Stimulated activated CD4-positive, alpha-beta T cell treated with anti-CD3 and anti-CD28 coated beads, Interleukin-12 subunit alpha, Interleukin-12 subunit beta, amount 100 ng/mL, for 4 hours (primary cell): ENCODE results near the gene ITIH1.

ENCODE experiments used
- DNase-seq: peaks from one replicate; pipeline ENCODE4 v3.0.0-alpha.2; 2020

ITIH1 gene

DNA sequence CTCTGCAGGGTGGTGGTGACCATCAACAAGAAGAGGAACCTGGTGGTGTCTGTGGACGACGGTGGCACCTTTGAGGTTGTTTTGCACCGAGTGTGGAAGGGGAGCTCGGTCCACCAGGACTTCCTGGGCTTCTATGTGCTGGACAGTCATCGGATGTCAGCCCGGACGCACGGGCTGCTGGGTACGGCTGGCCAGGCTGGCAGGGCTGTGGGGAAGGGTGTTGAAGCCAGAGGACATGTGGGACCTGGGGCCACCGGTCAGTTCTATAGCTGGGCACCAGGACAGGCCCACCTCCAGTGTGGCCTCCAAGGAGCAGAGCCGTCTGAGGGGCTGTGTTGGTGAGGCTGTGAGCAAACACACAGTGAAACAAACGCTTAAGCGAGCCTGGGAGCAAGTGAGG lies 13.3 kb downstream of the ITIH1 start:
- no peak for DNase-seq

DNA sequence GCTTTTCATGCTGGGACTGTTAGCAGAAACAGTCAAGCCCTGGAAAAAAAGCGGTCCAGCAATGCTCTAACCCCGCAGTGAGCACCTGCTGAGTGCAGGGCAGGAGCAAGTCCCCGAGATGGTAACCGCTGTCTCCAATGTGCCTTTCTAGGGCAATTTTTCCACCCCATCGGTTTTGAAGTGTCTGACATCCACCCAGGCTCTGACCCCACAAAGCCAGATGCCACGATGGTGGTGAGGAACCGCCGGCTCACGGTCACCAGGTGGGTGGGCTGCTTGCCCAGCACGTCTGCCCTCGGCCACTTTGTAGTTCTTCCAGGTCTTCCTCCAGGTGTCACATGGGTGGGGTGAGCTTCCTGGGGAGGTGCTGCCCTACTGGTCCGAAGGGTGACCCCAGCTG lies 14.0 kb downstream of the ITIH1 start:
- no peak for DNase-seq

DNA sequence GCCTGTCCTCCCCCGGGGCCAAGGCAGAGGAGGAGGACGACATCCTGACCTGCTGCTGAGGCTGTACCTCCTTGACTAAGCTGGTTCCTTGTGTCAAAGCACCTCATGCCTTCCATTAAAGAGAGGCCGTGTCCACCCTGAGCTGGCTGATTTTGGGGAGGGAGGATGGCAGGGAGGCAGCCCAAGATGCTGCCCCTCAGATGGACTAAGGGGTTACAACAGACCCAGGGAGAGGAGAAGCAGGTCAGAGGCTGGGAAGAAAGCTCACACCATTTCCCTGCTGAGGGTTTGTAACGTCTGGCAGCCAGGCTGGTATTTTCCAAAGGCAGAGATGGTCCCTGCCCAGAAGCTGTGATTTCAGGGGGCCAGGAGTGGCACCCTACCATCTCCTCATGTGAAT lies 14.5 kb downstream of the ITIH1 start:
- DNase-seq = no peak

DNA sequence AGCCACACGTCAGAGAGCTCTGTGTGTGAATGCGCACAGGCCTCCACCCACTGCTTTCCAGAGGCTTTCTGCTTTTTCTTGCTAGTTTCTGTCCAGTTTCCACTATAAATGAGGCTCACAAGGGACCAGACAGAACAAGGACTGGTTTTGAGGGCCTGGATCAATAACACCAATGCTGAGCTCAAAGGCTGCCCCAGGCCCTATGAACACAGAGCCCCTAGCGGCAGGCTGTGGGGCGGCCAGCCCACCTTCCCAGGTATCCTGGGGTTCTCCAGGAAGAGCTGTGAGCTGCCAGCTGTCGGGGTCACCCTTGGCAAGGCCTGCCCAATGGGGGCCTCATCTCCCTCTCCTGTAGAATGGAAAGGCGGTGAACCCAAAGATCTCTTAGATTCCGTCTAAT lies 15.0 kb downstream of the ITIH1 start:
- DNase-seq = no peak

DNA sequence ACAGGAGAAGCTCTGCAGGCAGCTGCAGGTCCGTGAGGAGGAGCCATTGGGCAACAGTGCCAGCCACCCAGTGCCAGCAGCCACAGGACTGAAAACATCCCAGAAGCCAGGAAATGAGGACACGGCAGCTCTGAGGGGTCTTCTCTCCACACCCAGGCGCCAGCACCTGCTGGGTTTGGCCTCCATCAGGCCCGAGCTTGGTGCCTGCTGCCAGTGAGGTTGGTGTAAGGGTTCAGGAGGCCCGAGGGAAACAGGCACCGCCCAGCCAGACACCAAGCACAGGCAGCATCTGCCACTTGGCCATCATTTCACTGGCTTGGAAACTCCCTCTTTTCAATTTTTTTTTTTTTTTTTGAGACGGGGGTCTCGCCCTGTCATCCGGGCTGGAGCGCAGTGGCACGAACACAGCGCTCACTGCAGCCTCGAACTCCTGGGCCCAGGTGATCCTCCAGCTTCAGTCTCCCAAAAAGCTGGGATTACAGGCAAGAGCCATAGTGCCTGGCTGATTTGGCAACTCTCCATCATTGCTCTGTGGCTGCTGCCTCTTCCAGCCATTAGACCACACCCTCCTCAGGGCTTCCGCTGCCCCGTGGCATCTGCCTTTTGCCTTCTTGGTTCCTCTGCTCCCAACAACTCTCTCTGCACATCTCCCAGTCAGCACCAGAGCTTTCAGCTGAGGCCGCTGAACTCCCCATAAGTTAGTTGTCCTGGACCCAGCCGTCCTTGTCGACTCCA lies 15.7 kb downstream of the ITIH1 start:
- no peak for DNase-seq

DNA sequence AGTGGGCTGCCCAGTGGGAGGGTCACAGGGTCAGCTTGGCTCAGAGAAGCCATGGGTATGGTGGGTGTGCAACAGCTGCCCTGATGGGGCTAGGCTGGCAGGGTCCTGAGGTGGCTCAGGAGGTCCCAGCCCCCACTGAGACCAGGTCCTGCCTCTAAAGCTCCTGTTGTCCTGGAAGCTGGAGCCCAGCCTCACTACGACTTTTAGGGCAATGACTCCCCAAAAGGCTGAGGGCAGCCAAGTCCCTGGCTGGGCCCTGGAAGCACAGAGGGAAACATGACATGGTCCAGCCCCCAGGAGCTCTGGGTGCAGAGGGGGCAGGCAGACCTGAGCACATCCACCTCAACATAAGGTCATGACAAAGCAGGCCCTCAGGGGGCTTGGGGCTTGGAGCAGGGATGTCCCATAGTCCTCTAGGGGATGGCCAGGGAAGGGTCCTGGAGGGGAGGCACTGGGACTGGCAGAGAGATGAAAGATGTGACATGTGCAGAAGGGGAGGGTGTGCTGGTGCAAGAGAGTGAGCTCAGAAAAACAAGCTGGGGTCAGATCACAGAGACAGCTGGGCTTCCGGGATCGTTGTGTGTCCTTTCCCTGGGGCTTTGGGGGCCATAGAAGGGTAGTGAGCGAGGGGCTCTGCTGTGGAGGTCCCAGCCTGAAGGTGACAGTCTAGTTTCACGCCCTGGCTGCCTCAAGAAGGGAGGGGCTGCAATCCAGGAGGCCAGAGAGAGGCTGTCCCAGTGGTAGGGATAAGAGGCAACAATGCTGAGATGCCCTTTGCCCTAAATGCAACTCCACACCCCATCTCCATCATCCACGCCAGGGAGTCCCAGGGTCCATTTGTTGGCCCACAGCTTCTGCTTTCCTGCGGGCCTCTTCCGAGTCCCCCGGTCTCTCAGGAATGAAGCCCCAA lies 16.6 kb downstream of the ITIH1 start:
- no peak for DNase-seq

DNA sequence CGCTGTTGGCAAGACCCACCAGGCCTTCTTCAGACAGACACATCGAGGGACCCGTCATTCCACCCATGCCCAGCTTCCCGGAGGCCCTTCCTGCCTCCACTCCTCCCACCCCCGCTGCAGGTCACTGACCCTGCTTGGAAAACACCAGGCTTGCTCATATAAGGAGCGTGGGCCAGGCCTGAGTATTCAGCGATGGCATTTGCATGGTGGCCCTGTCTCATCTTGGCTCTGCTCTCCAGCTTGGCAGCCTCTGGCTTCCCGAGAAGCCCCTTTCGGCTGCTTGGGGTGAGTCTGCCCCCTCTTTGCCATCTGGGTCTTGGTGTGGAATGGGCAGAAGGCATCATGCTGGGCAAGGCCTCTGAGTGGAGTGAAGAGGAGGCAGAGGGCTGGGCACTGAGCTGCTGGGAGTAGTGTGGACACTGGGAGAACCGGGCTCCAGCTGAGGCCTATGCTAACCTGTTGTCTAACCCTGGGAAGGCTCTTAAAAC lies 17.3 kb downstream of the ITIH1 start, which contains the start of gene ITIH3:
TSS of gene ITIH3 (plus strand) at position 185 of the 488 bp plus-strand sequence. CDS start at position 193, 8 bp downstream.
- DNase-seq = no peak

DNA sequence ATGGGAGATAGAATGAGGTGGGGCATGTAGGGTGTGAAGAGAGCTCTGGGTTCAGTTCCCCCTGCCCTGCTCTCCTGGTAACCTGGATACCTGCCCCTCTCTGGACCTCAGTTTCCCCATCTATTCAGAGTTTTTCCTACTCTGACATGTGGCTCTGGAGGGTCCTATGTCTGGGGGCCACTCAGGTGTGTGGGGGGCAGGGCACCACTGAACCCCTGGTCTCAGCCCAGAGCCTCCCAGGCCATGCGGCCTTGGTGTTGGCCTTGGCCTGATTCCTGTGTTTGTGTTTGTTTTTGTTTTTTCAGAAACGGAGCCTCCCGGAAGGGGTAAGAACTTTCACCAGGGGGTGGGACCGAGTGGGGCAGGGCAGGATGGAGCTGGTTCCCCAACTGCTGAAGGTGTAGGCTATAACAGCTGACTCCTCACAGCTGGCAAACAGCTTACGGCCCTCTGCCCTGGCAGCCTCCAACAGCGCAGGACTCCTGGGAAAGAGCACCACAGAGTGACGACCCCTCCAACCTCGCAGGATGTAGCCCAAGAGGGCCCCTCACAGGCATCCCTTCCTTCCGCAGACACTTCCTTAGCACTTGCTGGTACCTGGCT lies 18.0 kb downstream of the ITIH1 start:
- DNase-seq = no peak

DNA sequence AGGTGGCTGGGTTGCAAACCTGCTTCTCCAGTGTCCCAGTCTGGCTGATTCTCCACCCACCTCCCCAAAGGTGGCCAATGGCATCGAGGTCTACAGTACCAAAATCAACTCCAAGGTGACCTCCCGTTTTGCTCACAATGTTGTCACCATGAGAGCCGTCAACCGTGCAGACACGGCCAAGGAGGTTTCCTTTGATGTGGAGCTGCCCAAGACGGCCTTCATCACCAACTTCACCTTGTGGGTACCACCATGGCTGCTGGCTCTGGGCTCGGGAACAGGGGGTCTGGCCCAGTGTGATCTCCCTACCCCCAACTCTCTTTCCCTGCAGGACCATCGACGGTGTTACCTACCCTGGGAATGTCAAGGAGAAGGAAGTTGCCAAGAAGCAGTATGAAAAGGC lies 19.0 kb downstream of the ITIH1 start:
- DNase-seq = no peak

DNA sequence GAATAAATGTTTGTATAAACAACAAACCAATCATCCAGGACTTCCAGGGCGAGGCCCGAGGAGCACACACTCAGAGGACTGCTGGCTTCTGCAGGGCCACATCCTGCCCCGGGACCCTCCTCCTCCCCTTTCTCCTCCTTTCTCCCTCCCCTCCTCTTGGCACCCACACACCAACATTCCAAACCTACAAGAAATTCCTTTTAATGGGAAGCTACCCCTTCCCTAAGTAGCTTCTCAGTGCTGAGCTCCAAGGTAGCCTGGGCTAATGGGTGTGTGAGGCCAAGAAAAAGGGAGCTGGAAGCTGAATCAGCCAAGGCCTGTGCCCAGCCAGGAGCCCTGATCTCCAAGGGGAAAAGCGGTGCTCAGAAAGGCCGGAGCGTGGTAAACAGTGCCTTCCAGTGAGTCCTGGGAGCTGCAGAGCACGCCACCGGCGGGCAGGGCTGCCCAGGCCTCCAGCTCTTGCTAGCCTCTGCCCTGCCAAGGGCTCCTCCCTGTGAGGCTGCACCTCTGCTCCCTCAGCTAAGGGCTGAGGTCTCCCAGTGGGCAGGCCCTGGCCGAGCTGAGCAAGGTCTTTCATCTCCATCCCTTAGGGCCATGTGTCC lies 21.1 kb downstream of the ITIH1 start:
- no peak for DNase-seq

DNA sequence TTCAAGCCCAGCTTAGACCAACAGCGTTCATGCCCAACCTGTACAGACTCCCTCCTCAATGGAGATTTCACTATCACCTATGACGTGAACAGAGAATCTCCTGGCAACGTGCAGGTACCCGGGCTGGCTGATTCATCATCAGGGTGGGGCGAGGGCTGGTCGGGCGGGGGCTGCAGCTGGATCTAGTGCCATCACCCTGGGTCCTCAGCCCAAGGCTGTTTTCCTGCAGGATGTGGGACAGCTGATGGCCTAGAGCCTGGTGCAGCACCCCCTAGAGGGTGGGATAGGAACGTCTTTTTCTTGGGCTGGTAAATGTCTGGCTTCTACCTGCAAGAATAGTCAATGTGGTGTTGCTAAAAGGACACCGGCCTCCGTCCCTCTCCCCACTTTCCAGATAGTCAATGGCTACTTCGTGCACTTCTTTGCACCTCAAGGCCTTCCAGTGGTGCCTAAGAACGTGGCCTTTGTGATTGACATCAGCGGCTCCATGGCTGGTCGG lies 21.6 kb downstream of the ITIH1 start:
- DNase-seq = no peak

DNA sequence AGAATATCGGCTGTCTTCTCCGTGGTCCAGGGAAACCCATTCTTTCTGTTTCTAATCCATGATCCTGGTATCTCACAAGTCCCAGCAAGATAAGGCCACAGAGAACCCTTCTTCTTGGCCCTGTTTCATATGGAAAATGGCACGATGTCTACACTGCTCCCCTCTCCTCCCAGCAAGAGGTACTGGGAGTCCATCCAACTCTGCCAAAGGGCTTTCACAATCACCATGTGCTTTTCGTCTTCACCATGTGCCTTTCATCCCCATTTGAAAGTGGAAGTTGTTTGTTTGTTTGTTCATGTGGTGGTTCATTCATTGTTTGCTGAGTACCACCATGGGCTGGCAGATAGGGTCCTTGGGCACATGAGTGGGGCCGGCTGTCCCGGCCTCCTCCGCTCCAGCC lies 22.7 kb downstream of the ITIH1 start:
- DNase-seq = no peak

DNA sequence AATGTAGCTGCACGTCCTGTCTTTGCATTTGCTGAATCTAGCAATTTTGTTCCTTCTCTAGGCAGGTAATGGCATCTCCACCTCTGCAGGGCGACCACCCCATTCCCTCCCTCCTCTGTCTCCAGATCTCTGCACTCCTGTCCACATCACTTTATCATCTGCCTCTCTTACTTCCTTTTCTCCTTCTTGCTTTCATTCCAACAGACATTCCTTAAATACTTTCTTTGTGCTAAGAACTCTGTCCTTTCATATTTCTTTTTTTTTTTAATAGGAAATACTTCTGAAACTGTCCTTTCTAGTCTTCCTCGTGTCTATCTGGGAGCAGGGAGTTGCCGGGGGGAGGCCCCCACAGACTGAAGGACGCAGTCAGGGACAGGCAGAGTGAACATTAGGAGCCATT lies 24.4 kb downstream of the ITIH1 start:
- no peak for DNase-seq

DNA sequence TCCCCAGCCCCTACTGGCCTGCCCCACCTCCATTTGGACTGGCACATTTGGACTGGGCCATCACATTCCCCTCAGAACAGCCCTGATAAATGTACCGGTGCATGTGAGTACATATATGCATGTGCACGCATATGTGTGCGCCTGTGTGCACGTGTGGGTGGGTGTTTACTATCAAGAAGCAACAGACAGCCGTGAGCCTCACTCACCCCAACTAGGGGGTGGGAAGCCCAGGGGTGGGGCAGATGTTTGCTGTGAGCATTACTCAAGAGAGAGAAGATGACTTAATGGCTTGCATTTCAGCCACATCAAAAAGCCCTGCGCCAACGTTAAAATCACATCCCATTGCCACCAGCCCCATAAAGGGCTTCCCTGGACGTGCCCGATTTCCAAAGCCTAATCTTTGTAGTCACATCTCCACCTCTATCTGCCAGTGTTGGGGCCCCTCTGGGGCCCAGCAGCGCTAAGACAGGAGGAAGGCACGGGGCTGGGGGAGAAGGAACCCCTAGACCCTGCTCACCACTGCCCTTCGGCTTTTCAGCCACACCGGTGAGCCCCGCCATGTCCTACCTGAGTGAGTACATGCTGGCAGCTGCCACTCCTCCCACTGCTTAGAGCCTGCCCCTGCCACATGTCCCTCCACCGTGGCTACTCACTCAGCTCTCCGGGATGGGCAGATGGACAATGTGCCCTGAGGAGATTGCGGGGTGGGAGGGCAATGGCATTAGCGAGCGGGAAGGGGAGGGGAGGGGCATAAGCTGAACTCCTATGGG lies 28.1 kb downstream of the ITIH1 start:
- no peak for DNase-seq

DNA sequence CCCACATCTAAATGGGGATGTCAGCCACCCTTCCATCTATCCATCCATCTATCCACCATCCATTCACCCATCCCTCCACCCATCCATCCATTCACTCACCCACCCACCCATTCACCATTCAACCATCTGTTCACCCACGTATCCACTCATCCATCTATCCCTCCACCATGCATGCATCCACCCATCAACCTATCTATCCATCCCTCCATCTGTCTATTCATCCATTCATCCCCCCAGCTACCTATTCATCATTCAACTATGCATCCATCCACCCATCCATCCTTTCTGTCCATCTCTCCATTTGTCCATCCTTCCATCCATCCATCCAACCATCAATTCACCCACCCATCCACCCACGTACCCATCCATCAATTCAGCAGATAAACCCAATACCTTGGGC lies 31.8 kb downstream of the ITIH1 start:
- DNase-seq = no peak

DNA sequence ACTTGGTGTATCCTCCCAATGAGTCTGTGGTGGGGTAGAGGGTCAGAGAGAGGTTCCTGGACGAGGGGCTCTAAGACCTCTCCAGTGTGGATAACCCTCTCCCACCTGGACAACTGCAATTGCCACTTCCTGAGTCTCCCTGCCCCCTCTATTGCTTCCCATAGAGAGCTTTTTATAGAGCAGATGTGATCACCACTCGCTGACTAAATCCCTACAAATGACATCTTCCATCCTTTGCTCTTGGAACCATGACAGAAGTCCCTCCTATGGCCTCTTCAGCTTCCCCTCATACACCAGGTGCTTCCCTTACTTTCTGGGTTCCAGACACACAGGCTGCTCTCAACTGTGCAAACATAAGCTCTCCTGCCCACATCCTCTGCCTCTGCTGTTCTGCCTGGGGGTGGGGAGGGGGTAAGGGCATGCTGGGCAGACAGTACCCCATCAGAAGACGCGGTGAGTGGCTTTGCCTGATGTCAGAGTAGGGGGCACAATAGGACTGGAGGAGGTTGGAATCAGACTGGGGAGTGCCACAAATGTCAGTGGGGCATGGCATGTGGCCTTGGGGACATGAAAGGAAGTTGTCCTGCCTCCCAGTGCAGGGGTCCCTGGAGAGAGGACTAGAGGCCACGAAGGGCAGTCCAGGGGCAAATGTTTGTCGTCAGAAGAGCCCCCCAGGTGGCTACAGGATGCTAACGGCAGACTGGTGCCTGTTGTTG lies 32.4 kb downstream of the ITIH1 start:
- no peak for DNase-seq

DNA sequence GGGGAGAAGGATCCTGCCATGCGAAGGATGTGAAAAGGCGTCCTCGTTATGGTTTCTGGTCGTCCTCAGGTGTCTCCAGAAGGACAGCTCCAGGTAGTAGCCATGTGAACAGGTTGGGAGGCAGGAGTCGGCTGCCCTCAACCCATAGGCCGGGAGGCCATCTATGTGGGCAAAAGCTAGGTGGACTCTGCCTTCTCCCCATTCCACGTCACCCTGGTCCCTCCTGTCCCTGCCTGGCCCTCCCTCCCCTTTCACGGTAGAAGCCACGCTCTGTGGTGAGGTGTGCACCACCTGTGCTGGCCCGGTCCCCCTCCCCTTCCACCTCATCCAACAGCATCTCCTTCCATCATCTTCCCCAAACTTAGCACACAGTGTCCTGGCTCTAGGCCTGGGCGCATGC lies 33.5 kb downstream of the ITIH1 start:
- no peak for DNase-seq

DNA sequence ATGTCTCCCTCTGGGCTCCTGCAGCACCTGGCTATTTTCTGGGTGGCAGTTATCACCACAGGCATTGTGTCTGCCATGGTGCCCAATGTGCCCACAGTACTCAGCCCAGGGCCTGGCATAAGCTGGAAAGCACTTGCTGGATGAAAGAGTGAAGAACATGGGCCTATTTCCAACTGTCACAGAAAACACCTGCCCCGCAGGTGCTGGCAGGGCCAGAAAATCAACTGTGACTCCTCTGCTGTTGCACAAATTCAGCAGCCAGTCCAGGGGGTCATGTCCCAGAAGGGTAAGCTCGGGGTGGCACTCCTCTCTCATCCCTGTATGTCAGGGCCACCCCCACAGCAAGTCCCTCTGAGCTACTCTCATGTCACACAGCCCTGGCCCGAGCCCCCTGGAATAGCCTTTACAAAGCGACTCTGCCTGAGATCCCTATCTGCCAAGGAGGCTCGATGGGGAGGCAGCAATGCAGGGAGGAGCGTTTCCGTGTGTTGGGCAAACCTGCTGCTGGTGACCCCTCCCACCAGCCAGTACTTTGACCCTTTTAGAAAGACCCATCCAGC lies 34.1 kb downstream of the ITIH1 start:
- no peak for DNase-seq

DNA sequence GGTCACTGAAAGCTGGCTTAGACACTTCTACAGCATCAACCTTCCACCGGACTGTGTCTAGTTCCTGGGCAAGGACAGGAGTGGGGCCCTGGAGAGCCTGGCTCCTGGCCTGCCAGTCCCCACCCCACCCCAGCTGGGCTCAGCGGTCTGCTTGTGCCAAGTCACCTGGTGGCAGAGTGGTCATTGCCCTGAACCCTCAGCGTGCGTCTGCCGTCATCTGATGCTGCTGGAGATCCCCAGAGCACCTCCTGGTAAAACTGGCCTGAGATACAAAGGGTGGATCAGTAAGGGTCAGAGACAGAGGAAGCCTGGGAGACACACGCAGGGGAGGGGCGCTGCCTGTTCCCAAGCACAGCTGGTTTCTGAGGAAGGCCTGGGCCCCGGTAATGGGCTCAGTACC lies 36.4 kb downstream of the ITIH1 start:
- DNase-seq = no peak

DNA sequence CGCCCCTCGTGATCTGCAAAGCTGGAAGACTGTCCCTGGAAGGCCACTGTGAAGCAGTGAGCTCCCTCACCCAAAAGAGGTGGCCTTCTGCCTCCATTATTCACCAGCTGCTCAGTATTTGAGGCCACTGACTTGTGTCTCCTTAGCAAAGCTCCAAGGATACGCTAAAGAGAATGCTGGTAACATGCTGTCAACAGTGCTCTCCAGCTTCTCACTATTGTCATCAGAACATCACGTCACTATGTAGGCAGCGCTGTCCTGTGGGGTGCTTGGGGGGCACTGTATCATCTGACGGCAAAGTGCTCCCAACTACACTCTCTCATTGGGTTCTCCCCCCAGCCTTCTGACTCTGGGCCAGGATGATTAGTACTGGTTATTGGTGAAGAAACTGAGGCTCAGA lies 38.8 kb downstream of the ITIH1 start:
- no peak for DNase-seq

DNA sequence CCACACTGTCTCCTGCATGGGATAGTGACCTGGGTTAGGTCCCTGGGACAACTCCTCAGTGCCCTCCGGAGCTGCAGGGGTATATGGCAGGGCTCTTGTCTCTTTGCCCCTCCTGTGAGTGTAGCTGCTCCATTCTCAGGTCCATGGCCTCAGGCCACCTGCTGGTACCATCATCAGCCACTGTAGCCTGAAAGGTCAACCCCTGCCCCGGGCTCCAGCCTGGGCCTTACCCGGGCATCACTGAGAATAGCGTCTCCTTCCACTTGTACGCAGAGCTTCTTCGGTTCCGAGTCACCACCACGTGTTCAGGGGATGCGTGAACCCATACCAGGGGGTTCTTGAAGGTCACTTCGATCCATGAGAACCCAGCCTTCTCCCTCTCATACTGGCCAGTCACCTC lies 39.3 kb downstream of the ITIH1 start:
- no peak for DNase-seq
